ENCODE measurements around the gene MTX3.

- TF ChIP-seq SP1 (CRISPR knock-in tag; conservative IDR thresholded peaks at IDR 0.05): no peak
- no peak for TF ChIP-seq CTCF (IDR thresholded peaks at IDR 0.05)
- TF ChIP-seq NR2C2 (CRISPR knock-in tag; IDR thresholded peaks at IDR 0.05): no peak
- no peak for TF ChIP-seq ESRRA (CRISPR knock-in tag; IDR thresholded peaks at IDR 0.05; ENCODE audit: borderline replicate concordance)
- TF ChIP-seq, protein P1, sequence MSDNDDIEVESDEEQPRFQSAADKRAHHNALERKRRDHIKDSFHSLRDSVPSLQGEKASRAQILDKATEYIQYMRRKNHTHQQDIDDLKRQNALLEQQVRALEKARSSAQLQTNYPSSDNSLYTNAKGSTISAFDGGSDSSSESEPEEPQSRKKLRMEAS (CRISPR knock-in tag; IDR thresholded peaks at IDR 0.05): no peak
- no peak for TF ChIP-seq HMGXB4 (CRISPR knock-in tag; IDR thresholded peaks at IDR 0.05)
- no peak for TF ChIP-seq ZBTB21 (CRISPR knock-in tag; IDR thresholded peaks at IDR 0.05; ENCODE audit: borderline replicate concordance)
Observed at GRCh38 chr5:79999722-80000121, 8.7 kb upstream of the MTX3 start.
